GM20431 (cell line): ENCODE measurements around the gene SNIP1.
"Not testable (repeated sequence)": the region's sequence is repeated elsewhere in the genome, so short reads cannot be mapped to it uniquely, and the experiment has no call there.

Experiments used
- in situ Hi-C: fragments of 300-500 bp; cut with MseI, MboI; formaldehyde crosslinking; loops from one replicate; pipeline ENCODE4 v1.15.0; 2020; ENCODE audit warnings: low sequenced_read_pairs; ENCODE audit not compliant: unreplicated experiment

SNIP1 gene

DNA sequence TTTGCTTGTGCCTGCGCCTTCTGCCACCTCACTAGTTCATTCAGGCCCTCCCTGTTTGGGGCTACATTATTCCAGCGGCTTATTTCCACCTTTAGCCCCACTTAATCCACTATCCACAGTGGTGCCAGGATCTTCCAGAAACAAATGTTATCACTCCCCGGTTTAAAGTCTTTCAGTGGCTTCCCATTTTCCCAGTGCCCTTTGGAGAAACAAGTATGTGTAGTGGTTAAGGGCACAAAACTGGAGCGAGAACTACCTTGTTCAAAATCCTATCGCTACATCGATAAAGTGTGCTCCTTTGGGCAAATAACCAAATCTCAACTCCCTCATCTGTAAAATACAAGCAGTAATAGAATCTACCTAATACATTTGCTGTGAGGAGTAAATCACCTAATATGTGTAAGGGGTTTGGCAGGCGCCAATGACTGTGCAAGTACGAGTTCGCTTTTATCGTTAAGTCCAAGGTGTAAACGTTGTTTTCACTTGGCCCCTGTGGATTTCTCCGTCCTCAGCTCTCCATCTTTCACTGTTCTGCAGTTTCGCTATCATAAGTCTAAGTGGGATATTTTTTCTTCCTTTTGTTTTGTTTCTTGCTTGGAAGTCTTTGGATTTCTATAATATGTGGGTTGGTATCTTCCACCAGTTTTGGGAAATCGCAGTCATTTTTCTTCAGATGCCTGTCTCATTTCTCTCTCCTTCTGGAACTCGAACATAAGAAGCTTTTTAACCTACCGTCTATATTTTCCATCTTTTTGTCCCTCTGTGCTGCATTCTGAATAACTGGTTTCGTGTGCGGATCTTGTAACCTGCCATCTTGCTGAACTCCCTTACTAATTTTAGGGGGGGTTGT is 38.7 kb downstream of the SNIP1 start:
- in situ Hi-C loops: no loop called here

- in situ Hi-C loops: no loop called here
These were observed 39.5 kb downstream of the SNIP1 start, which contains the start of gene MEAF6 for GRCh38 chr1:37514350-37515184. TSS of gene MEAF6 (minus strand) at chr1:37514766. CDS start at chr1:37514746, 20 bp downstream.

- in situ Hi-C loops: no loop called here
These were observed 40.2 kb downstream of the SNIP1 start for GRCh38 chr1:37513795-37514349.

DNA sequence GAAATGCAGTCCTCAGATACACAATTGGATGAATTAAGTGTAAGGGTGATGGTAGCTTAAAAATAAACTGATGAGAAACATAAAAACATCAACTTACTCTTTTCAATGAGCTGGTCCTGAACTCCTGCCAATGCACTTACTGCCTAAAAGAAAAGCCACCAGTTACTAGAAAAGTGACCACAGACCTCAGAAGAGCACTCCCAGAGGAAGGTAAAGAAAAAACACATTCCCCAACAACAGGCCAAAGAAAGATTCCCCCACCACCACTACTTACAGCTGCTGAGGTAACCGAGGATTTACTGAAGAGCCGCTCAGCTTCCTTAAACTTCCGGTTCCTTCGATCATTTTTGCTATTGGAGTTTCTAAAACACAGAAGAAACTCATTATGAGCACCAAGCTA is 44.9 kb downstream of the SNIP1 start:
- in situ Hi-C loops: no loop called here

DNA sequence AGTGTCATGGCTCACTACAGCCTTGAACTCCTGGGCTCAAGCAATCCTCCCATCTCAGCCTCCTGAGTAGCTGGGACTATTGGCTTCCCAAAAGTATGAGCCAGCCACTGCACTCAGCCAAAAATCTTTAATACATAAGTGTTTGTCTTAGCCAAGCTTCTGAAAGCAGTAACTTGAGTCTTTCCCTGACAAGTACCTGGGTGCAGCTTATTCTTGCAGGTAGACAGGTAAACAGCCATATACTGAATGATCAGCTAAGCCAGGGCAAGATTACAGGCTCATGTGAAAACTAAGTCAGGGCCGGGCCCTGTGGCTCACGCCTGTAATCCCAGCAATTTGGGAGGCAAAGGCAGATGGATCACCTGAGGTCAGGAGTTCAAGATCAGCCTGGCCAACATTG is 47.4 kb downstream of the SNIP1 start:
- in situ Hi-C loops: no loop called here

DNA sequence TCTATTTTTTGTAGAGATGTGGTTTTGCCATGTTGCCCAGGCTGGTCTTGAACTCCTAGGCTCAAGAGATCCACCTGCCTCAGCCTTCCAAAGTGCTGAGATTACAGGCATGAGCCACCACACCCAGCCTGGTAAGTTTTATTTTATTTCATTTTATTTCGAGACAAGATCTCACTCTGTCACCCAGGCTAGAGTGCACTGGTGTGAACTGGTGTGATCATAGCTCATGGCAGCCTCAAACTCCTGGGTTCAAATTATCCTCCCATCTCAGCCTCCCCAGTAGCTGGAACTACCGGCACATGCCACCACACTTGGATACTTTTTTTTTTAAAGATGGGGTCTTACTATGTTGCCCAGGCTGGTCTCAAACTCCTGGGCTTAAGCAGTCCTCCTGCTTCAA is 51.3 kb downstream of the SNIP1 start:
- in situ Hi-C loops: not testable (repeated sequence)

GRCh38 chr1:37502104-37502503 is 52.0 kb downstream of the SNIP1 start:
- in situ Hi-C loops: no loop called here

DNA sequence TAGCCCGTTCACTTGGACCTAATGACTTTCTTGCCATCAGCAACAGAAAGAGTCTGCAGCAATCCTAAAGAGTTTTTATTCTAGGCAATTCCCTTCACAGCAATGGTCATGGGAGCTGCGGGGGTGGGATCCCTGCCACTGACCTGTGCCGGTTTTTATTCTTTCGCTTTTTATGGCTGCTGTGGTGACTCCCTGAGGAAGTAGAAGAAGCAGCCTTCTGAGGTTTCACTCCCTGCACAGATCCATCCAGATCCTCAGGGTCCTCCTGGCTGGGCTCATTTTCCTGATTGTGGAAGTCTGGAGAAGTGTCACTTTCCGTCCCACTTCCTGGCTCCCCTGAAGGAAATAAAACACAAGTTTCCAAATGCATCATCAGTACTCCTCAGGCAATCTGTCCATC is 52.4 kb downstream of the SNIP1 start:
- in situ Hi-C loops: no loop called here

- in situ Hi-C loops: no loop called here
These were observed 55.0 kb downstream of the SNIP1 start for GRCh38 chr1:37498872-37499617.

GRCh38 chr1:37497832-37498231 is 56.3 kb downstream of the SNIP1 start:
- in situ Hi-C loops: no loop called here

DNA sequence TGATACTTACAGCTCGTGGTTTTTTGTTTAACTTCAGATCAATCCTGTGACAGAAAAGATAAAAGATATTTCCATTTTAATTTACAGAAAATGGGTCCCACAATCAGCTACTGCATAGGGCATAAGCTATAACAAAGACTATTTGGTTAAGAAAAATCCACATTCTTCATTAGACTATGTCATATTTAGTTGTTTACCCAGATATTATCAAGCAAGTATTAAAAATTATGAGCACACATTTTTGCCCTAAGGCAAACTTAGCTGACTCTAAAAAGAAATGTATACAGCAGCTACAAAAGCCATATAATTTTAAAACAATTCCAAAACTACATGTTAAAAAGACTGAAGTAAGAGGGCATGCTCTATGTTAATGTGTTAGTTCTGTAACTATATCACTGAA is 58.2 kb downstream of the SNIP1 start:
- in situ Hi-C loops: no loop called here

GRCh38 chr1:37493336-37494098 is 60.6 kb downstream of the SNIP1 start:
- in situ Hi-C loops: no loop called here

- in situ Hi-C loops: no loop called here
These were observed 66.5 kb downstream of the SNIP1 start for GRCh38 chr1:37487619-37487984.

DNA sequence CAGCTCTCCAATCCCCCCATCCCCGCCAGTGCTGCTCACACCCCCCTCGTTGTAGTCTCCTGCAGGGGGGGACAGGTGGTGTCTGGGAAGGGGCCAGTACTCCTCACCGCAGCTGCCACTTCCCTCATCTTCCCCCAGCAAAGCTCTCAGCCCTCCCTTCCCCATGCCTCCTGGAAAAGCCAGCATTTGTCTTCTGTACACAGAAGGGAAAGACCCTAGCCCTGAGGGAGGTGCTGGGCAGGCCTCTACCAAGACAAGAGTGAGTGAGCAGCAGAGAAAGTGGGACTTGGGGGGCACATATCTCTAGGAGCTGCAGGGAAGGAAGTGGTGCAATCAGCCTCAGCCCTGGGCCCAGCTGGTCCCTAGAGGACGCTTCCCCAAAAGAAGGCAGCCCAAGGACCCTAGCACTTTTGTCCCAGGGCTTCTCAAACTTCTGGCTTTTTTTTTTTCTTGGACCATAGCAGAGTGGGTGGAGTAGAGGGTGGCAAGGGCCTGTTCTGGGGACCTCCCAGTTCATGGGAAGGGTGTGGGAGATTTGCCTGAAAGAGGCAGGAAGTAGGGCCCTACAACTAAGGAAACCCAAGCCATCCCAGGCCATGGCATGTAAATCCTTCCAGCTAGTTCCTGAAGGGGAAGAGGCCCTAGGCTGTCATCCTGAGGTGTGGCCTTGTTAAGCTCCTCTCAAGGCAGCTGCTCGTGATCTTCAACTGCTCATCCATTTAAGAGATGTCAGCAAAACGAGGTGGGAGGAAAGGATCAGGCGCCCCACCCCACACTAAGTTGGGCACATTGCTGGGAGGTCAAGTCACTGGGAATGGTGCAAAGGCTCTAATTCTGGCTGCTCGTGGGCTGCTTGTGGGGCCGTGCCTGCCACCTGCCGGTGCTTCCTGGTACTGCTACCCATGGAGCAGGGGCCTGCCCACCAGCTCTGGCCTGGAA is 67.1 kb downstream of the SNIP1 start:
- in situ Hi-C loops: no loop called here

- in situ Hi-C loops: no loop called here
These were observed 68.0 kb downstream of the SNIP1 start for GRCh38 chr1:37485902-37486679.
